ENCODE data around the gene SLC24A3.

The SLC24A3 gene

DNA sequence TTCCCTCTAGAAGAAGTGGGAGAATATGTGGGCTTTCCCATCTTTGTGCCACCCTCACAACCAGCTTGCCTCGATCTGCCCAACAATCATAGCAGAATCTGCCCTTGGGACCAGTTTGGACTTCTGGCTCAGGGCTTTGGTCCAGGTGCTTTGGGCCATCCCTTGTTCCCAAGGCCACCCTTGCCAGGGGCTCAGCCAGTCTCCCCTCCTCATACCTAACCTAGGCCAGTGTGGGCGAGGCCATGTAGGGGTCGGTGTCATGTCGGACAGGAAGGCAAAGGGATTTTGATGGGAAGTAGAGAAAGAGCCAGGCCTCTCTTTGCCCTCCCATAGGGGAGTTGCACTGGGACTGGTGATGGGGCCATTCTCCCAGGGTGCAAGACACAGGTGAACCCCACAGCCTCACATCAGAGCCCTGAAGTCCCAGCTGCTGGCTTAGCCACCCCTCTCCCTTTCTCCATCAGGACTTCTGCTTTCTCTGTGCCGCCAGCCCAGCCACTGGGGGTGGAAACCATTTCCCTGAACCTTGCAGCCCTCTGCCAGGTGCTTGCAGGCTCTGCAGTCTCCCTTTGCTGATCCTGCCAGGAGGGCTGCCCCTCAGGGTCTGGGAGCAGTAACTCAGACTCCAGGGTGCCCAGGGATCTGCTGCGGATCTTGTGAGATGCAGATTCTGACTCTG, 60.7 kb downstream of the SLC24A3 start:
- DNase-seq, result no peak

DNA sequence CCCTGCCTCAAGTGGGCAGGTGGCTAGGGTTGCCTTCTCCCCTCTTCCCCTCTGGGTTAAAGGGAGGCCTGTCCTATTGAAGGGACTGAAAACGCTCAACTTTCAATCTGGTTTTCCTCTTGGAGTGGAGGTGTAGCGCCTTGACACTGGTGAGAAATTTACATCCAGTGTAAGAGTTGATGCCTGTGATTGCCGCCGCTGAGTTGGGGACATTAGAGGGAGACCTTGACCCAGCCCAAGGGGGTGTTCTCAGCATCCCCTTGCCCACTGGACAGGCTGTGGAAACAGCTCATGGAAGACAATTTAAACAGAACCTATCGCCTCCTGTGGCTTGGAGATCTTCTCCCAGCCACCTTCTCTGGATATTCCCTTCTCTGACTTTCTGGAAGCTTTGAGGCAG, 61.6 kb downstream of the SLC24A3 start:
- no peak for DNase-seq

DNA sequence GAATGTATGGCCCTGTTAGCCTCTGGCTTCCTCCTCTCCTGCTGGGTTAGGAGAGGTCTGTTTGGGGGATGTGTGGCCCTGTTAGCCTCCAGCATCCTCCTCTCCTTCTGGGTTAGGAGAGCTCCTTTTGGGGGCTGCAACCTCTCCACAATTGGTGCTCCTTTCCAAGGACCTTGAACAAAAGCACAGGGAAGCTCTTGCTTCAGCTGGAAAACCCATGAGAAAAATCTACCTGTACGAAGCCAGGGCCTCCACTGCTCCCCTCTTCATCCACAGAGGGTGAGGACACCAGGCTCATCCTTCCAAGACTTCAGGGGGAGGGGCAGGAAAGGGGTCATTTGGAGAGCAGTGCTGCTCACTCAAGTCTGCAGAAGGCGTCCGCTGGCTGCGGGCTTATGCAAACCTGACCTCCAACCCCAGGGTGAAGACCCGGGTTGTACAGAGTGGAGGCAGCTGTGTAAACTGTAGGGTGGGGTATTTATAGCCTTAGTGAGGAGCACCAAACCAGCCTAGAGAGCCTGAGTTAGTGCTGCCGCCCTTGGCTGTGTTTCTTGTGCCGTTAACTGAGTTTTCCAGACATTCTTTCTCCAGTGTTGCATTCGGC, 62.1 kb downstream of the SLC24A3 start:
- DNase-seq, result peak; percentile 44

DNA sequence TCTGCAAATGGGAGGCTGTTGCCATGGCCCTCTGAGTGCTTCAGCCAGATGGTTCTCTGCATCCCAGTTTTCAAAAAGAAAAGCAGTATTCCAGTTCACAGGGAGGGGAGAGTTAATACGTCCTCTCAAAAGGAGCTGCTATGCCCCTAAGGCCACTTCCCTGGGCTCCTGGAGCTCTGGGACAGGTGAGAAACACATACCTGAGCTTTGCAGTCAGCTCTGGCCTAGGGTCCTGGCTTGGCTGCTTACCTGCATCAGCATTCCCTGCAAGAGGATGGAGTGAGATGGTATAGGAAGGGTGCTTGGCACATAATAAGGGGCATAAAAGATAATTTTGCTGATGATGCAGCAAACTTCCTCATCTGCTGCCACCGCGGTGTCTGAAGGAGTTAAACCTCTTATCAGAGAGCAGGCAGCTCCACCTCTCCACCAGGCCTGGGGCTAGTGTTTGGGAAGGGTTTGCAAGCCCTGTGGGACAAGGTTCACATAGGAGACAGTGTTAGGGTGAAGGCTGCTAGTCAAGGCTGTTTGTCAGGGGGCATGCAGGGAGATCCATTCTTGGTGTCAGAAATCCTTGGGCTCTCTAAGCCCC, 62.7 kb downstream of the SLC24A3 start:
- peak; percentile 49 for DNase-seq

DNA sequence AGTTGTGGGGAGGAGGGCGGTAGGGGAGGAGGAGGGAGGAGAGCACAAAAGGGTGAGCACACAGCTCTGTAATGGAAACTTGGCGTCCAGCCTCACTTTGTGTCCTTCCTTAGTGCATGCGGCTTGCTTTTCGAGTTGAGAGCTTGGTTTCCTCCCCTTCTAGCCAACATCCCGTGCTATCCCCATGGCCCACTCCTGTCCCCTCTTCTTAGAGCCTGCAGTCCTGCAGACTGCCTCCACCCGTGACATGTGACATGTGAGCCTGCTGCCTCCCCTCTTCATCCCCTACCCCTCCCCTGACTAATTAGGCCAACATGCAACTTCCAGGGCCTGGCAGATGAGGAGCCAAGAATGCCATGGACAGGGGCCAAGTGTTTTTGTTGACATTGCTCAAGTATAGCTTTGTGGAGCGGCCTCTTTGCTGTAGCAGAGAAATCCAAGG, 63.2 kb downstream of the SLC24A3 start:
- peak; percentile 68 for DNase-seq

DNA sequence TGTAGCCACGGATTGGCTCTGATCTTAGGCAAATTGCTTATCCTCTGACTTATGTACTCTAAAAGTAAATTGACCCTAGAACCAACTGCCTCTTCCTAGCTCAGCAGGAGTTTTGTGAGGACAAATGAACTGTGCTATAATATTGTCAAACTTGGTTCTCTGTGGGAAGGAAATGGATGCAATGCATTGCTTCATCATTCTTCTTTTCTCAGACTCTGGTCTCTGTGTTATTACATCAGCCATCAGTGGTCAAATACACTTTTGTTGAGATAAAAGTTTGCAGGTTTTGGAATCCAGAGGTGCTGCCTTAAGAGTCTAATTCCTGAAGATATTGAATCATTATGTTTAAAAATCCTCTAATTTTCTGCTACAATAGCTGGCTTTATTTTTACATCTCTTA, 64.9 kb downstream of the SLC24A3 start:
- DNase-seq, result no peak

DNA sequence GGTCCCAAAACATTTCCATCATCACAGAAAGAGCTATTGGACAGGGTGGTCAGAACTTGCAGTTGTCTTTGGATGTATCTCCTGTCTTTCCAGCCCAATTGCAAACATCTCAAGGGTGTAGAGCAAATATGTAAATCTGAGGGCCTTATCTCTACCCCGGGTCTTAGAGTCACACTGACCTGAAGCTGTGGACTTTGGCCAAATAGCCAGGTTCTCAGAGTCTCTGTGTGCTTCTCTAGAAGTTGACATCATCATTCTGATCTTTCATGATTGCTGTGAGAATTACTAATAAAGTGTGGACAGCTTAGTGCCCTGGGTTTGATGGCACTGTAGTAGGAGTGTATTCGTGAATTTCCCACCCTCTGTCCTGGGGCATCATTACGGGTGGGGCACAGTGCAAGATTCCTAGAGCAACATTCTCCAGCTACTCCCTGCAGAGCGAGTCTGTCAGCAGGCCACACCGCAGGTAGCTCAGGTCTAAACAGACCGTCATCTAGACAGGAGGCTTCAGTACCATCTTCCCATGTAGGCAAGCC, 71.1 kb downstream of the SLC24A3 start:
- DNase-seq, result no peak

DNA sequence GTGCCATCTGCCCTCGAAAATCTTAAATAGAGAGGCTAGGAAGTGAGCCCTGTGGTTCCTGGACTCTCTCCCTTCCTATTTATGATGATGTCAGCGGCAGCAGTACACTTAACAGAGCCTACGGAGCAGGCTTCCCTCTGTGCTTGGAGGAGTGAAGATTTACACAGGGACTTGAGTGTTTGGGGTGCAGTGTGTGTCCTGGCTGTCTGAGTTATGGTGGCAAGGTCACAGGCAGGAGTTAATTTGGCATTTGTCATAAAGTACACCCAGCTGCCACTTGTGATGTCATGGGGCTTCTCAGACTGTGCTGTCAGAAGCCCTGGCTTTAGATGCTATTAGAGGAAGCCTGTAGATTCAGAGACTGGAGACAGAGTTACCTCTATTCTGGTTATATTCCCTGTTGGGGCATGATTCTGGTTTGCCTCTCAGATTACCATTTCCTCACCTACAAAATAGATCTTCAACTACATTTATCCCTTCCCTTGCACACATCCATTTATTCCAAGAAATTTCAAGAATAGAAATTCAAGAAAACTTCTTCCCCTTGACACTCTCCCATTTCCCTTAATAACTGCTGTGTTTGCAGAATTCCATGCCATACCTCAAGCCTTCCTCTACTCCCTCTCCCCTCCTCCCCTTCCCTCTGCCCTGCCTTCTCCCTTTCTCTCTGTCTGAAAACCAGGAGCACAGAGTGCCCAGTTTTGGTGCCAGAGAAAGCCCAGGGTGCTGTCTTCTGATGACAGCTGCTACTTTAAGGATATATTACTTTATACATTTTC, 72.1 kb downstream of the SLC24A3 start:
- DNase-seq, result peak; percentile 80

DNA sequence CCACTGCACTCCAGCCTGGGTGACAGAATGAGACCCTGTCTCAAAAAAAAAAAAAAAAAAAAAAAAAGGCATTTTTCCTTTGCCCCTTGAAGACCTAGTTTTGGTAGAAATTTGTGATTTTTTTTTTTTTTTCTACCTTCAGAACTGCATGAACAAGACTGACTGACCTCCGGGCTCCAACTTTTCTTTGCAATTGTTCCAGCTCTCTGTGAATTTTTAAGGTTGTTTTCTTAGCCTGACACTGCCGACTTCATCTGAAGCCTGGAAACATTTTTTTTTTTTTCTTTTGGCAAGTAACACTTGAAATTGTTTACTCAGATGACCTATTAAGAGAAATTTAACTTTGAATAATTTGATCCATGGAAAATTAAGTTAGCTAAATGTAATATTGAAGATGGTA, 73.0 kb downstream of the SLC24A3 start:
- DNase-seq, result no peak

DNA sequence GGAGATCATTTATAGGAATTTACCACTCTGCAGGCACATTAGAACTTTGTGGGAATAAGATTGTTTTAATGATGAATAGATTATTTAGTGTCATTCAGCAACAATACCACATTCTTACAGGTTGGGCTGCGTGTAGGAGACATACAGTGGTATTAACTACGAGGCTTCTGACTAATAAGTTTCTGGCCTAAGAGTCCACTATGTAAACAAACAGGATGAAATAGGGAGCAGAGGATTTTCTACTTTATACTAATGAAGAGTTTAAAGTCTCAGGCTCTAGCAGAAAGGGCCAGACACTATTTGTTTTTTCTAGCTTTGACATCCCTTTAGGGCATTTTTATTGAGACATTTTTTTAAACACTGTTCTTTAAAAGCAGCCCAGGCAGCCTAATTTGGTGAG, 75.6 kb downstream of the SLC24A3 start:
- no peak for DNase-seq

DNA sequence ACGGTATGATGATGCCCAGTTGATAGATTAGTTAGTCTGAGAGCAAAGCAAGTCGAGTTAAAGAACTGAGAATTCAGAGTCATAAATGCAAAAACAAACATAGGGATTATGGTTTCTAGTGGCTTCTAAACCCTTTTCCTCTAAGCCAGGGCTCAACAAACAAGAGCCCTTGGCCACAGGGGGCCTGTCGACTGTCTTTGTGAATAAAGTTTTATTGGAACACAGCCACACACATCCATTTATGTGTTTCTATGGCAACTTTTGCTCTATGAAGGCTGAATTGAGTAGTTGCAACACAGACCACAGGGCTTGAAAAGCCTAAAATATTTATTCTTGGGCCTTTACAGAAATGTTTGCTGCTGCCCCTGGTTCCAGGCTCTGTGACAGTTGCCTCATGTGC, 76.2 kb downstream of the SLC24A3 start:
- peak; percentile 14 for DNase-seq

DNA sequence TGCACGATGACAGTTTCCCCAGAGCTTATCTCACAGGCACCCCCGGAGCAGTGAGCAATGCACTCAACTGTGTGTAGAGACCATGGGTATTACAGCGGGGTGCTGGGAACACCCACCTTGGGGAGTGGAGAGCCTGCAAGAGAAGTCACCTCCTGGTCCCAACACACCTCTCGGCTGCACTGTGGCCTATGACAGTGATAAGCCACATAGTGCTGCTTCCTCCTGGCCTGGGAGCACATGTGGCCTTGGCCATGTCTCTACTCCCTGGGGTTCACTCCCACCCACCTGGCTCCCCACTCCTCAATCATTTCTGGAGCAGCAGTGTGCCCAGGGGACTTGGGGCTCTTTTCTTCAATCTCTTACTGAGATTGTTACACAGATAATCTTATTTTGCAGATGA, 77.0 kb downstream of the SLC24A3 start:
- DNase-seq, result no peak

DNA sequence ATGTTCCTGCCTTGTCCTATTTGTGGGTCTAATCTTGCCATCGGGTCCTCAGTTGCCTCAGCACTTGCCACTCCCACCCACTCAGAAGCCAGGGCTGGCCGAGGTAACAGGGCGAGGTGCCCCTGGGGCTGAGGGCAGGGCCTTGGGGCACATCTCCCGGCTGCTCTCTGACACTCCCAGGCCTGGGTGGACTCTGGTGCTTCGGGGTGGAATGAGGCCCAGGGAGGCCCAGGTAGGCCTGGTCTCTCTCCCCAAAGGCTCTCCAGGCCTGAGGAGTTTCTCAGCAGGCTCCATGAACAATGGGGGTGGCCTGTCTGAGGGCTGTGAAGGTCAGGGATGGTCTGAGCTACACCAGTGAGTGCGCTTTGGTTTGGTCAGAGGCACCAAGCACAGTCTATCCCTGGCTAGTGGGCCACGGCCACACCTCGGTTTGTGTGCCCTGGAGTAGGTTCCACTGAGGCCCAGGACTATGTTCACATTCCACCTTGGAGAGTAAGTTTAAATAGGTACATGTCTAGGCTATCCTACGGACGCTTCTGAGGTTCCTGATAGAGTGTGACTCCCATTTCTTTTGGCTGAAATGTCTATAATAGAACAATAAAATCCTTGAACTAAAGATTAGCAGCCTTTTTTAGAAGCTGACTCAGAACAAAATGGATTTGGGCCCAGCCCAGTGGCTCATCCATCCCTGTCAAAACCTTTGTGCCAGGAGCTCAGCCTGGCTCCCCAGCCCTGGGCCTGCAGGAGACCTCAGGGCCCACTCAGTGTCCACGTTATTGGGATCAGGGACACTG, 78.8 kb downstream of the SLC24A3 start:
- no peak for DNase-seq

DNA sequence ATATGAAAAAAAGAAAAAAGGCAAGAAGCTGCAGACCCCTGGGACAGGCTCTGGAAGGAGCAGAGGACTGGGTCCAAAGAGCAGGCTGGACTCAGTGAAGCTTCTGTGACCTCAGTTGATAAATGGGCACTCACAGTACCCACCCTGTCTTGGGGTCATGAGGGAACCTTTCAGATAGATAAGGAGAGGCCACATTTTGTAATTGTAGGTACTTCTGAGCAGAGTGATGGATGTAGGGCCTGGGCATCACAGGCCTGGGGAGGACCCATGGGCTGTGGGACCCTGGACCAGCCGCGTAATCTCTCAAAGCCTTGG, 79.3 kb downstream of the SLC24A3 start:
- no peak for DNase-seq

DNA sequence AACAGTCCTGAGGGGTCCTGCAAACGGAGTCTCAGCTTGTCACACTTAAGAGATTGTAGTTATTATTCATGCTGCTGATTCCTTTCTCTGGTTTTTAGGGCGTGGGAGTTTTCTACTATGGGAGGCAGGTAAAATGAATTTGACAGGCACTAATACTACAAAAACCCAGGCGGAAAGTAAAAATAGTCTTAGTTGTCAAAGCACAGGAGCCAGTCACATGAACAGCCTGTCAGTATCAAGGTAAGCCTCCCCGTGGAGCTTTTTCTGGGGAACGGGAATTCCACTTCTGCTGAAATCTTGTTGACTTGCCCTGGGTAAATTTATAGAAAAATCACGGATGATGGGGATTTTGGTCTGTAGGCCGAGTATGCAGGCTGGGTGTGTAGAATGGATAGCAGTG, 79.8 kb downstream of the SLC24A3 start:
- no peak for DNase-seq

DNA sequence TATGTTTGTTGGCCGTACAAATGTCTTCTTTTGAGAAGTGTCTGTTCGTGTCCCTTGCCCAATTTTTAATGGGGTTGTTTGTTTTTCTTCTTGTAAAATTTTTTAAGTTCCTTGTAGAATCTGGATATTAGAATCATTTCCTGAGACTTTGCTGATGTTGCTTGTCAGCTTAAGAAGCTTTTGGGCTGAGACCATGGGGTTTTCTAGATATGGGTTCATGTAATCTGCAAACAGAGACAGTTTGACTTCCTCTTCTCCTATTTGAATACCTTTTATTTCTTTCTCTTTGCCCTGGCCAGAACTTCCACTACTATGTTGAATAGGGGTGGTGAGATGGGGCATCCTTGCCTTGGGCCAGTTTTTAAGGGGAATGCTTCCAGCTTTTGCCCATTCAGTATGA, 82.6 kb downstream of the SLC24A3 start:
- no peak for DNase-seq

DNA sequence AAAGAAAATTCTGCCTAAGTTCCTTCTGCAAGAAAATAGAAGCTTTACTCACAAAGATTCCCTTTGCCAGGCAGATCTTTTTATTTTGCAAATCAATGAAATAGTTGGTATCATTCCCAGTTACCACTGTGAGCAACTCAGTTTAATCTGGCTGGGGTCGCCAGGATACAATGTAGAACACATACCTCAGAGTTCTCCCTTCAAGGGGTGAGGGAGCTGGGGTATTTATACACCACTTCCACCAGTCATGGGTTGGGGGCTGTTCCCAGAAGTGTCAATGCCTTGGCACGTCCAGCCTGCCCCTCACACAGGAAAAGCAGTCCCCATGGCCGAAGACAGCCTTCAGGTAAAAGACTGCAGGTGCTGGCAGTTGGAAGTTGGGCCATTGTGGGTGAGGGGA, 86.2 kb downstream of the SLC24A3 start:
- no peak for DNase-seq

DNA sequence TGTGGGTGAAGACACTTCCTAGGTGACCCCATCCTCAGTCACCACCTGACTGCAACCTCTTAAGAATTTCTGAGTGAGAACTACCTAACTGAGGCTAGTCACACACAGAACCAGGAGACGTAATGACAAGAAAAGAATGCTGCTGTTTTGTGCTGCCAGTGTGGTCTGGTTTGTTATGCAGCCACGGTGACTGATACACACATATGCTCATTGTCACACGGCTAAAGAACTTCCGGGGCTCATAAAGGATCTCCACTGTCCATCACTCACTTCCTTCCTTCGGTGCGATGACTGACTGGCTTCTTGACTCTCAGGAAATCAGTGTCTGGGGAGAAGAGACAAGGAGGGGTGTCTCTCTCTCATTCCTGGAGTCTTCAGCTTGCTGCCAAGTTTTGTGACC, 88.0 kb downstream of the SLC24A3 start:
- no peak for DNase-seq

DNA sequence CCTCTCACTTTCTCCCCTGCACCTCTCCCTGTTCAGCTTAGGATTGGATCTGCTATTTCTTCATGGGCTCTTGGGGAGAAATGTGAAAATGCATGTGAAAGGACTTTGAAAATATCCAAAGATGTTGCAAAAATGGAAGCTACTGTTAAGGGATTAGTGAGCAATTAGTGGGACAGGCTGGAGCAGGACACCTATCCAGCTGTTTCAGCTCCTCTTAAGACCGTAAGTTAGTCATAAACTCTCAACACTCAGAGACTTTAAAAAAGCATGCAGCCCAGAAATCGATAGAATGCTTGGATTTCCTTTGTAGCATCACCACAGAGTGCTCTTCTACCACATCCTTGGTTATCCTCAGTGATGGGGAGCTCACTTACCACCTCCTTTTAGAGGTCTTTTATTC, 88.7 kb downstream of the SLC24A3 start:
- no peak for DNase-seq

DNA sequence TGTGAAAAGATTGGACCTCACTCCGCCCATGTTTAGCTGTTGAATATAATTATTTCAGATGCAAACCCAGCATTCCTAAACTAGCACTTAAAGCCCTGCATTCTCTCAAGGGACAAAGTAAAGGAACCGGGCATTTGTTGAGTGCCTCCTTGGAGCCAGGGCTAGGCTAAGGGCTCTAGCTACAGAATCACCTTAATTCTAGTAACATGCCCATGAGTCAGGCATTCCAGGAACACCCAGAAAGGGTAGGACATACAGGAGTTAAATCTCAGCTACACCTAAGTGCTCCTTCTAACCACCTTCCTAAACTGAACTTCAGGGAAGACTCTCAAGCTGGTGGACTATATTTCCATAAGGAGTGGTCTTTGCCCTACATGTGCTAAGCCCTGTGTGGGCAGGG, 89.4 kb downstream of the SLC24A3 start:
- no peak for DNase-seq

DNA sequence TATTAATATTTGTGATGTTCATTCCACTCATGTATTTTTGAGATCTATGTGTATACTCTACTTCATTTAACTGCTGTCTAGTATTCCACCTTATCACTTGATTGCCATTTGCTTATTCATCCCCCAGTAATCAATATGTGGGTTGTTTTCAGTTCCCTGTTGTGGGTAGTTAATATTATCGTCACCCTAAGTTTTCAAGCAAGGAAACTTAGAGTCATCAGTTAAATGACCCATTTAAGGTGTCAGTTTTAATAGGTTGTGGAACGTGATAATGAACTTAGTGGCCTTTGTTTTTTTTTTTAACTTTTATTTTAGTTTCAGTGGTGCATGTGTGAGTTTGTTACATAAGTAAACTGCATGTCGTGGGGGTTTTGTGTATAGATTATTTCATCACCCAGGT, 90.3 kb downstream of the SLC24A3 start:
- DNase-seq, result no peak

DNA sequence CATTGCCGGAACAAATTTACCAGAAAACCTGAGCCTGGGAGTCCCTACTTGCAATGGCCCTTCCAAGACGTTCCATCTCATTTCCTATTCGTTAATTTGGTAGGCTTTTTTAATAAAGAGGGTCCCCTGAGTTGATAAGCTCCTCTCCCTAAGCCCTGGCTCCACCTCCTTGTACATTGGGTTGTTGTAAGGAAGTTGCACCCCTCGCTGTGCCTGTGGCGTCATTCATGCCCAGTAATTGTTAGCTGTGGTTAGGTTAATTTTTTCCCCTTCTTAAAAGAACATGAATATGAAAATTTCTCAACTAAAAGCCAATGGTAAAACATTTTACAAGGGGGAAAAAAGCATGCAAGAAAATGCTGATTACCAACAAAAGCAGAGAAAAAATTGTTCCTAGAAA, 91.9 kb downstream of the SLC24A3 start:
- no peak for DNase-seq

DNA sequence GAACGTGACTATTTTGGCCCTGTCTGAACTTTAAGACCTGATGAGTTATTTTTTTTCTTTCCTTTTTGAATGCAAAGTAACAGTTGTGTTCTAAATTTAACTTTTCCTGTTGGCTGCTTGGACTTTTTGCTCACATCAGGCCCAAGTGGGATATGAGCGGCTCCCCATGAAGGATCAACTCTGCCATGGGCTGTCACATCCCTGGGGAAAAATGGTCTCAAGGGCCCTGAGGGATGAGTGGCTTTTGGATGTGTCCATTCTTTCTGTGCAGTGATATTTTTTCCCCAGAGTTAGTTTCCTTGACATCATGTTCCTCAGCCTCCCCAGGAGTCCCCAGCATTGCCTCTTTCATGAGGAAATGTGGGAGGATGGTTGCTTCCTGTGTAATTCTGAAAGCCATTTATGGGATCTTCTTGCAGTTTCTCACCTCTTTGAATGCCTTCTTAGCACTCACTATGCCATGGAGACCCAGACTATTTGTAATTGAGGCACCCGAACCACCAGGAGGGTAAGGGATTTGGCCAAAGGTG, 92.5 kb downstream of the SLC24A3 start:
- no peak for DNase-seq
